Stimulated activated CD8-positive, alpha-beta memory T cell treated with anti-CD3 and anti-CD28 coated beads, Interleukin-12 subunit alpha, Interleukin-12 subunit beta, amount 100 ng/mL, for 24 hours (primary cell): ENCODE results near the gene C4orf50.

Experiments
- DNase-seq: peaks from one replicate; pipeline ENCODE4 v3.0.0-alpha.2; 2020; ENCODE audit errors: extremely low read depth

C4orf50 gene

DNA sequence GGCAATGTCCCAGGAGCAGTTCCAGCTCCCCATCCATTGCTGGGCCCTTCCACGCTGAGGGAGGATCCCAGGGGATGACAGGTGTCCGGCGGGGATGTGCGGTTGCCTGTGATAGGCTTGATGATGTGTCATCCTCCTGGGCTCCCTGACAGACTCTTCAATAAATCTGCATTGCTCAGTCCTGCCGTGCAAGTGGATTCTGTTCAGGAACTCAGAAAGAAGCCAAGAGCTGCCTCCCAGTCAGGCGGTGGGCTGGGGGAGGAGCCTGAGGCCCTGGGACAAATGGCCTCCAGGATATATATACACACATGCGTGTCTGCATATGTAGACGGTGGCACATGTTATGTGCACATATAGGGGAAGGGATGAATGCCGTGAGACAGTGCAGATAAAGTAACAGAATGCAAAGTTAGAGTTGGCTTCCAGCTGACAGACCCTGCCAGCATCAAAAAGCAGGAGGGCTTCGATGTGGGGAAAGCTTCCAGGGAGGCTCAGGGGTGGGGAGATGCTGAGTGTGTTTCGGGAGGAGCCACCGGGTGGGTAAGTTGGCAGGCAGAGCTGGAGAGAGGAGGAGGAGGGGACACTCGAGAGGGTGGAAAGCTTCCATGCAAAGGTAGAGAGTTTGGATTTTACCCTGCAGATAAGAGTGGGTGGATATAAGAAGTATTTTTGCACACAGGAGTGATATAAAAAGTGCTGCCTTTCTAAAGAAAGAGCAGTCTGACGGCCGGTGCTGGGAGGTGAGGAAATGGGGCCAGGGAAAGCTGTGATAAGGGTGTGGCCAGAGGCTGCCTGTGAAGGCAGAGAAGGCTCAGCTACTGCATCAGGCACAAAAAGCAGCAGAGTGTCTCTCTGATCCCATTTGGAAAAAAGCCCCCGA is 96.9 kb downstream of the C4orf50 start:
- no peak for DNase-seq

DNA sequence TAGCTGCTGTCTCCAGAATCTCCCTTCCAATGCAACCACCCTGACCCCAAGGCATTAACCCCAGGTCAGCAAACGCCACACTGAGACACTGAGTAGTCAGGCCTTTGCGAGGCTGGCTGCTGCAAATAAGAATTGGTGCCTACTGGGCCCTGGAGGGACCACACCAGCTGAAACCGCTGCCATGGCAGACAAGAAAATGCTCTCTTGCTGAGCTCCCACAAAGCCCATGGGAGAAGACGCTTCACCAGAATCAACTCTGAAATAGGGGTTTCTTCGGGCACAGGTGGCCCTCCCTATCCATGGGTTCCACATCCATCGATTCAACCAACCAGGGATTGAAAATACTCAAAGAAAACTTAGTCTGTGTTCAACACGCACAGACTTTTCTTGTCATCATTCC is 98.7 kb downstream of the C4orf50 start:
- no peak for DNase-seq

DNA sequence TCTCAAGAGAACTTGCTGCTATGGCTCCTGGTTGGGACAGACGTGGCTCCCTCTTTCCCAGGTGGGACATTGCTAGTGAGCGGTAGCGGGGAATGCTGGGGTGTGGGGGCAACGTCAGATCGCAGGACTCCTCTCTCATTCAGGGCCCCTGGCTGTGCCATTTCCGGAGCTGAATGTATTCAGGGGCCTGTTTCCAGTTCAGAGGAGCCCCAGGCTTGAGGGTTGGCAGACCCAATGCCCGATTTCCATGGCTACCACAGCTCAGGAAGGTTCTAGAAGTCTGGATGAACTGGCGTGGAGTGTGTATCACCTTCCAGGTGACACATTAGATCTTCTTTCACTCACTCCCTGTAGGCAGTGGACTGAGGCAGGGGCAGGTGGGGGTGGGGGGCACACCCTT is 99.2 kb downstream of the C4orf50 start:
- no peak for DNase-seq

DNA sequence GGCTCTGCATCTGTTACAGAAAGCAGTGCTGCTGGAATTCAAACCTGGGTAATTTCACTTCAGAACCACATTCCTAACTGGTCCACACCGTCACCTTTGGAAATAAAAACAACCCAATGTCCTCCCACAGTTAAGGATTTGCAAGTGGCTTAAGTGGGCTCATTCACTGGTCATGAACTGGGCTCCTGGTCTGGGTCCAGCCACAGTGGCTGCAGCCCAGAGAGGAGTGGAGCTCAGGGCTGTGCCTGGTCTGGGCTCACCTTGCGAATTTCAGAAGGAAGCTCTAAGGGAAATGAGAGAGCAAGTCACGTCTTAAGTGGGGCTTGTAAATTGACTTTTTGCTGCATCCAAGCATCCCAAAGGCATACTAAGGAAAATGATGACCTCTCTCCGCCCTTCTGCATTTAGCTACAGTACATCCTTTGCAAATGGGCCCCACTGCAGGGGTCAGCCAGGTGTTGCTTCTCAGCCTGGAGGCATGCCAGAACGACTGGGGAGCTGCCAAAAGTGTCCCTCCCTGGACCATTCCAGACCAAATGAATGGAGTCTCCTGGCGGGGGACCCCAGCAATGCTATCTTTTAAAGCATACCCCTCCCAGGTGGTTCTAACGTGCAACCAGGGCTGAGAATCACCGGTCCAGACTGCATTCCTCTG is 99.8 kb downstream of the C4orf50 start:
- DNase-seq: no peak

DNA sequence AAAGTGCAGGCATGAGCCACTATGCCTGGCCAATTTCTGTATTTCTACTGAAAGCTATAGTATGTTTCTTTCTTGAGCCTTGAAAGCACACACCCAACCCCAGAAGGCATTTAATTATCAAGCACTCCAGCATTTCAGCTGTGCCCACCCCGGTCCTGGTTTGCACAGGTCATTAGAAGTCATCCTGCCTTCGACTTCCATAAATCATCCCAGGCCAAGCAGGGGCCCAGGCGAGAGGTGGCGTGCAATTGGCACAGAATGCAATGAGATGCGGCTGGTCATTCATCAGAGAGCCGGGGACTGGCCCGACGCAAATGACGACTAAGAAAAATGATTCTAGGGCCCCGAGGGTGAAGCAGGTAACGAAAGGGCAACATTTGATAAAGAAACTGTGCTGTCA is 100.6 kb downstream of the C4orf50 start:
- DNase-seq: no peak

DNA sequence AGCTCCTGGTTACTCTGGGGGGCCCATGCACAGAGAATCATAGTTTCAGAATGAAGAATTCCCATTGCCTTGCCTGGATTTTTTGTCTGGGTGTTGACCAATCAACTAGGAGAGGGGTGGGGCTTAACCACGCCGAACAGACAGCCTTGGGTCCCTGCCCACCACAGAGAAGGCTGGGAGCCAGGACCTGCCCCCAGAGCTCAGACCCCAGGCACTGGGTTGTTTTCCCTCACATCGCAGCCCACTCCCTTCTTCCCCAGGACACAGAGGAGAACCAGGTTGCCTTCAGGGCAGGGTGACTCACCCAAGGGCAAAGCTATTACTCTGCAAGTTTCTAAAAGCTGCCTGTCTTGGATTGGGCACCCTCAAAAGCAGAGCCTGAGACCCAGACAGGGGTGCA is 102.0 kb downstream of the C4orf50 start:
- DNase-seq: no peak

DNA sequence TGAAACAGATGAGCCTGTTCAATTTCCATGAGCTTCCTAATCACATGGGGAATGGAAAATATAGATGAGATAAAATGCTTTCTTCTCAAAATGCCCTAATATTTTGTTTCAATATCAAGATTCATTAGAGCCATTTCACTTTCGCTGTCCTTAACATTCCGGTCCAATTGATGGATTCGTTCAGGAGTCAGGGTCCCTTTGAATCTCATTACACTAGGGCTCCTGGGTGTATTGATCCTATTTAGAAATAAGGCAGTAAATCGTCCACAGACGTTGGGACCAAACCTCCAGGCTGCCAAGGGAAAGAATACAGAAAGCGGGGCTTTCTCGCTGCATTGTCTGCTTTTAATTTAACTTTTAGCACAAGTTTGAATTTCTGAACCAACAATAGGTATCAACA is 104.8 kb downstream of the C4orf50 start:
- no peak for DNase-seq

DNA sequence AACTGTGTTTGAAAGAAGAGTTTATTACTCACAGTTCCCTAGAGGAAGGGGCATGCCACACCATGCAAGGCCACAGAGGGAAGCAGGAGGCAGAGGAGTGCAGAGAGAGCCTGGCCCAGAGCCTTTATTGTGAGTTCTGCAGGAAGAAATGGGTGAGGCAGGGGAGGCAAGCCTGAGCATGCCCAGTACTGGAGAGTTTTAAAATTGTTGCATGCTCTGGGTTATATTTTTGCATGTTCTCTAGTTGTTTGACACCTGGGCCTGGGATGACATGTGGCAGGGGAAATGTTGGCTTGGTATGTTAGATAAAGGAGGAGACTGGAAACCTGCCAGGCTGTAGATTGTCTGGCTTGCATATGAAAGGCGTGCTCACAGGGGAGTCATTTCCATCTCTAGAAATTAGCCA is 105.6 kb downstream of the C4orf50 start:
- DNase-seq: no peak

DNA sequence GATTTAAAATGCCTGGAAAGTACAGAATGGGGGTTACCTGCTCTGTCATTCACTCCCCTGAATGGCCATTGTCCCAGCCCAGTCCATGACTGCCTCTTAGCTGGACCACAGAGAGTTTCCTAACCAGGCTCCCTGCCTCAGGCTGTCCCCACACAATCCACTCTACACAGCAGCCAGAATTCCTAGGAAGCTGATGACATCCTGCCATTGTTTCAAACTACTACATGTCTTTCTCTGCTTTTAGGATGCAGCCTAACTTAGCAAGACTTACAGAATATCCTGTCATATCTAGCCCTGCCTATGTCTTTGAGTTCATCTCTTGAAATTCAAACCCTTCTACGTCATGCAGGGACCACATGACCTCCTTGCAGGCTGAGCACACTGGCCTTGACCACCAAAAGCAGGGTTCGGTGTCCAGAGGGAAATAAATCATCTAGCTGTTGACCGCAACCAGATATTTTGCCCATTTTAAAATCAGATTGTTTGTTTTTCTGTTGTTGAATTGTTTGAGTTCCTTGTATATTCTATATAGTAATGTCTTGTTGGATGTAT is 109.3 kb downstream of the C4orf50 start:
- no peak for DNase-seq

DNA sequence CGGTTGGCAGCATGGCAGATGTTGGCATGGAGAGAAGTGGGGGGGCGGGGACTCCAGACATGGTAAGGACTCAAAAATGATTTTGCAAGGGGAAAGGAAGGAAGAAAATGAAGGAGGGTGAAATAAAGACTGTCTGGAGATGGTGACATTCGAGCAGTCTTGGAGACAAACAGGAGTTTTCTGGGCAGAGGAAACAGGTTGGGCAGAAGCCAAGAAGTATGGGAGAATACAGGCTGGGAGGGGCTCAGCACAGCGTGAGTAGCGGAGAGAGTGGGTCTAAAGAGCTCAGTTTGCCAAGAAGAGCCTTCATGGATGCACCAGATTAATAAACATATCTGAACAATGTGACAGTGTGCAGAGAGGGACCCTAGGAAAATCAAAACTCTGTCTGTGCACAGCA is 112.0 kb downstream of the C4orf50 start:
- no peak for DNase-seq

DNA sequence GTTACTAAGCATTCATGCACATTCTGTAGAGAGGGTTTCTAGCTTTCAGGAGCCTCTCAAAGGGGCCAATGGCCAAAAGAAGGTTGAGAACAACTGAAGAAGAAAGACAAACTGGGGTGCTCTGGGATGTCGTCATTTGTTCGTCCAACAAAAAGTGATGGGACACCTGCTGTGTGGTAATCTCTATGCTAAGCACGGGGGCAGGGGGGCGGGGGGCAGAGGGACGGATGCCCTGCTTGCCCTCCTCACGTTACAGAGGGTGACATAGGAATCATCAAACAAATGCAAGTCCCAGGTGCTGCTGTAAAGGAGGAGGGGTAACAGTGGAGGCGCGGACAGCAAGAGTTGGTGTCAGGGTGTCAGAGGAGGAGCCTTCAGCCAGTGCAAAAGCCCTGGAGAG is 112.5 kb downstream of the C4orf50 start:
- DNase-seq: no peak

DNA sequence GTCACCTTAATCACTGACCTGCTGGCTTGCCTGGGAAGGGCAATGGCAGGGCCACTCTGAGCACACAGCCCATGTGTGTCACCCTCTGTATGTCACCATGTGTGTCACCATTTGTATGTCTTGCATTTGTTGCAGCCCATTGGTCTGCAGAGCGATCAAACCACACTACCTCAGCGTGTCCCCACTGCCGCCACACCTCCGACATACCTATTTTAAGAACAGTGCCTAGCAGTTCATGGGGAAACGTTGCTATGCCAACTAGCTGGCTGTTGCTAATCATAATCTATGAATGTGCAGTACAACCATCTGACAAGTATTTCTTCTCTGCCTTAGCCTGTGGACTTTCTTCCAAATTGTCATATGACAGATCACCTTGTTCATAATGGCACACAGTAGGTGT is 117.4 kb downstream of the C4orf50 start:
- DNase-seq: no peak

DNA sequence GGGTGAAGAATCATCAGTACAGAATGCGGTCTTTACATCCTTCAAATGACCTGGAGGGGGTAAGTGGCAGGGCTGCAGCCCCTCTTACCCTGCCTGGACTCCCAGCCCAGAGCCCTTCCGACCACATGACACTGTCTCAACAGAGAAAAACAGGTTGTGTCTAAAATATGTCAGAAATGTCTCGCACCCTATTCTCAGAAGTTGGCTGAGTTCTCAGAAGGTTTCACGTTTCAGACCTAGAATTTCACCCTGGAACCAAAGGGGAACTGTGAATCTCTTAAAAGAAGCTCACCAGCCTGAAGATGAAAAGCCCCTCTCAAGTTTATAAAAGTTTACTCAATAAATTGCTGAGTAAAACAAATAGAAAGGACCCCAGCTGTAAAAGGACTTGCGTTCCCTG is 118.3 kb downstream of the C4orf50 start:
- no peak for DNase-seq

DNA sequence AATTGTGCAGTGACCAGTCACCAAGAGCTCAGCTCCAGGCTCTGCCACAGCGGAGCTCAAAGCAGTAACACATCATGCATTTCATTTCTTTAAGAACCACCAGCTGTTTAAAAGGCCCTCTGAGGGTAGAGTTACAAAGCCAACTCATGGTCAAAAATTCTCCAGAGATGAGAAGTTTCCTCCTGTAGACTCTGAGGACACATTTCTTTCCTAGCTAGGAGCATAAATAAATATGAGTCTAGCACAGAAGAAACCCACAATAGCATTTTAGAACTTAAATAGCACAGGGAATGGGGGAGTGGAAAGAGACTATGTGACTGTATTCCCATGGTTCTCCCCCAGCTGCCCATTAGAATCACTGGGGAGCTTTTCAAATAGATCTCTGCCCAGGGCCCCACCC is 118.8 kb downstream of the C4orf50 start:
- DNase-seq: no peak

DNA sequence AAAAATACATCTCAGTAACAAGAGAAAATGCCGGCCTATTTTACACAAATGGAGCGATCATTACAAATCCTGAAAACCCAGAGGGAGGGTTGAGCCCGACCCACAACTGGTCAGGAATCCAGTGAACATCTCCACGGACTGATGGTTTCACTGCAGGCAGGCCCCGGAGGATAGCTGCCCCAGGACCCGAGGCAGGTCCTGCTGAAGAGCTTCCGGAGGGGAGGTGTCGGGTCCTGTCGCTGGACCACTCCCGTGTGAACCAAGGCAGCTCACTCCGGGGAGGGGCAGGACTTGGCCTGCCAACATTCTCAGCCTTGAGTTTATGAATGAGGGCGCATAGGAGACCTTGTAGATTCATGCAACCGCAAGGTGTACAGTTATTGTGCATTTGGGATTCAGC is 120.6 kb downstream of the C4orf50 start:
- DNase-seq: no peak

DNA sequence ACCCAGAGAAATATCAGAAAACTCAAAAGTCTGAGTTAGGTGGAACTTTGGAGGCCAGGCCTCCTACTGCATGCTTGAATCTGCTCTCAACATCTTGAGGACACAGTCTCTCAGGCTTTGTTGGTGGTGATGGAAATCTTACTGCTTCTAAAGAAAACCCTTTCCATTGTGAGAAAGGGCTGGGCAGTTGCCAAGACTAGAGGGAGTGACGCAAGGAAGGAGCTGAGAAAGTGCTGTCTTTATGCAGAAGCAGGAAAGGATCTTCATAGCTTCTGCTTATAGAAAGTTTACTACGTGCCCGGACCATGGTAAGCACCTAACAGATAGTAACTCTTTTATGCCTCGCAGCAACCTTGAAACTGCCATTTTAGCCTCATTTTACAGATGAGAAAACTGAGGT is 122.9 kb downstream of the C4orf50 start:
- DNase-seq: no peak

DNA sequence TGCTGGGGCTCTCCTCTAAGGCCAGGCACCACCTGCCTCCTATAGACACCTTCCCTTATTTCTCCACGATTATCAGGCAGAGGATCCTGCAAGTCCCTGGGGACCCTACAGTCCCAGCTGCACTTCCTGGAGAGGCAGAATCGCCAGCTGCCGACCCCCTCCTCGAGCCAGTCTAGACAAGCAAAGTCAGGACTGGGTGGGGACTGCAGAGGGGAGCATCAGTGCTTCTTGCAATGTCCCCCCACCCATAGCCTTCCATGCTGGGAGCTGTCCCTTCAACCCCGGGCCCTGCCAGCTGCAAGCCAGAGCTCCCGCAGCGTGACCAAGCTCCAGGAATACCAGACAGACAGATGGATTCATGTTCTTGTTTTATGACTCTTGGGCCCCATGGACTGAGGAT is 124.0 kb downstream of the C4orf50 start:
- no peak for DNase-seq

DNA sequence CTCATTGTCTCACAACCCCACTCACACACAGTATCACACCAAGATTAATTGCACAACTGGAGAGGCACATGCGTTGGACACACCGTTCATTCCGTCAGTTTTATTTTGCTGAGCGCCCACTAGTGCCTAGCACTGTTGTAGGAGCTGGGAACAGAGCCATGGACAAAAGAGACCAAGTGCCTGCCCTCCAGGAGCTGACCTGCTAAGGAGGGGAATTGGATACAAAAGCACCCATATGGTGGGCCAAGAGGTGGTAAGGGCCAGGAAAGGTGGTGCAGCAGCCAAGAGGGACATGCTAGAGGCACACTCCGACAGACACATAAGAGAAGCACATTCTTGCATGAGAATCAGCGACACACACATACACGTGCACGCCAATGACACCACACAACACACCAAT is 124.6 kb downstream of the C4orf50 start:
- no peak for DNase-seq

DNA sequence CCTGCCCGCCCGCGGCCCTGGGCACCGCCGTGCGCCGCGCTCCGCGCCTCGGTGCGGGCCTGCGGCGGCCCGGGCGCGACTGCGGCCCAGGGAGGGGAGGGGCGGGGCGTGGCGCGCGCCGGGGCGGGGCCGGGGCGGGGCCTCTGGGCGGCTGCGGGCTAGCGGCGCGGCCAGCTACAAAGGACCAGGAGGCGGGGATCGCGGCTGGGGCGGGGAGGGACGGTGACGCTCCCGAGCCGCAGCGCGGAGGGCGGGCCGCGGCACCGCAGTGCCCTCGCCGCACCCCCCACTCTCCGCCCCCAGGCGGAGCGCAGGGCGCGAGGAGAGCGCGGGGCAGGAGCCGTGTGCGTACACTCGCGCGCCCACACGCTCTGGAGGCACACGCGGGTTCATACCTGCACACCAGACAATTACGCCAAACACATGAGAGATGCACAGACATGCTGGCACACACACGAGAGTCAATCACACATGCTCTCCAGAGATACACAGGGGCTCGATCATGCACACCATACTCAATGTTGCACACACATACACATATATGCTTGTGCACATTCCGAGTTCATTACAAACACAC is 125.1 kb downstream of the C4orf50 start, which contains the start of gene CRMP1:
CRMP1 (minus strand) TSS at position 83 of the 577 bp plus-strand sequence. CDS start 117 bp downstream, outside the sequence.
- no peak for DNase-seq

DNA sequence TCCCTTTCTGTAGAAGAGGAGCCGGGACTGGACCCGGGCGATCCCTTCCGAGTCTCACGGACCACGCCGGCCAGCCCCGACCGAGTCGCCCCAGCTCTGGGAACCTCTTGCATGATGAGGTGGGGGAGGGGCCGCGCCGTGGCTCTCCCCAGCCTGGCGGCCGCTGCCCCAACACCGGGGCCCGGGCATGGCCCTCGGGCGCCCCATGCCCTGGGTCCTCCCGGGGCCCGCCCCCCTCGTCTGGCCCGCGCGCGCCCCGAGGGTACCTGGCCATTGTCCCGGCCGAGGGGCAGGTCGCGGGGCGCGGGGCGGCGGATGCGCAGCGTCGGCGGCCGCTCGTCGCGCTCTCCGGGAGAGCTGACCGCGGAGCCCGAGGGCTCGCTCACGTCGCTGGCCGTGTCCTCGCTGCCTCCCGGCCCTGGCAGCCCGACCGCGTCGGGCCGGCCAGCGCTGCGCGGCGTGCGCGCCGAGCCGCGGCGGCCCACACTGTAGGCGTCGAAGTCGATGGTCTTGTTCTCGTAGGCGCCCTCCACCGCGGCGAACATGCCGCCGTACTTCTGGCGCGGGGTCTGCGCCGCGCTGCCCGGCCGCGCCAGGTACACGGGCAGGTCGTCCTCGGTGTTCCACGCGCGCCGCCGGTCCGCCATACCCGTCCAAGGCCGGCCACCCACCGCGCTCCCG is 125.8 kb downstream of the C4orf50 start:
- DNase-seq: no peak

DNA sequence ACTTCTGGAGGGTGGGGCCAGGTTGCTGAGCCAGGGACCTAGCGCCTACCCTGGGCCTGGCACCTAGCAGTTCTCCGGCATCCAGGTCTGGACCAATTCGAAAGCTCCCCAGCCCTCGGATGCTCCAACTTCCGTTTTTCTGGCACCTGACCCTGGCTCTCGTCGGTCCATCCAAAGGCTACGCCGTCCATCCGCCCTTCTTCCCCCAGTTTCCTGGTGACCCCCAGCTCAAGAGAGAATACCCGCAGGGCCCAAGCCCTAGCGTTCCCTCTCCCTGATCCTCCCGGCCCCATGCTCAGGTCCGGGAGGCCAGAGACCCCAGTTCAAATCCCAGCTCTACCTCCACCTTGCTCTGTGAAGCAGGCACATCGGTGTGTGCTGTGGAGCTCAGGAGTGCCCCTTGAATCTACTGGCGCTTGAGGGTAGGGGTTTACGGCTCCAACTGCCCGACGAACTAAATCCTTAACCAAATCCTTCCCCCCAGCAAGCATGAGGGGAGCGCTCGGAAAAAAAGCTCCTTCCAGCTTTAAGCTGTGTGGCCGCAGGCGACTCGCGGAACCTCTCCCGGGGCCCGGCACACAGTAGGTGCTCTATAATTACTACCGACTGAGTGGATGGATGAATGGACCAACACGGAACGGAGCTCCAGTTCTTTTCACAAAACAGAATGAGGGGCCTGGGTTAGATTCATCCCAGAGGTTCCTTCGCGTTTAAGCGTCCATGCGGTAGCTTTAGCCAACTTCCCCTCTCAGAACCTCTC is 126.5 kb downstream of the C4orf50 start:
- no peak for DNase-seq
